IMR-90 (cell line): Measurements from ENCODE around the gene BTD. TPM values are rescaled to one million over a fixed set of nuclear protein-coding genes. Genes with fewer than 3 reads are reported as not detected.

Source experiments
- ATAC-seq: fragments of 200-7000 bp; cut with Tn5 transposase; 2 replicates; pipeline ENCODE4 v1.9.1; 2020; ENCODE audit warnings: low read depth, mild to moderate bottlenecking, moderate library complexity
- BruUV-seq: library from RNA; stranded (reverse); fragments of 400-500 nt; replicated peaks from 2 replicates; lab custom pipeline; 2021; lab: Mats Ljungman, UMichigan
- CTCF ChIA-PET: fragments of 300-600 bp; formaldehyde crosslinking; extraction: SDS; loops from one replicate; lab custom pipeline; 2021; ENCODE audit warnings: antibody characterized with exemption; lab: Yijun Ruan, JAX
- POLR2A ChIA-PET: fragments of 300-600 bp; sonication (Branson Sonifier 250); formaldehyde crosslinking; loops from one replicate; lab custom pipeline; 2022; ENCODE audit warnings: antibody characterized with exemption; ENCODE audit not compliant: unreplicated experiment; lab: Charles Lee
- DNase-seq: peaks from one replicate; pipeline ENCODE4 v3.0.0; 2013
- H2AFZ ChIP-seq: replicated peaks from 2 replicates; pipeline ENCODE3; 2013; ENCODE audit warnings: low read length, mild to moderate bottlenecking; ENCODE audit not compliant: poor library complexity
- H2AK5ac ChIP-seq: 2 replicates; pipeline ENCODE4 v1.6.1; 2013; ENCODE audit warnings: low read depth, low read length, inconsistent platforms
- H2AK9ac ChIP-seq: replicated peaks from 2 replicates; pipeline ENCODE3; 2013; ENCODE audit warnings: mild to moderate bottlenecking, low read depth, low read length, moderate library complexity; ENCODE audit not compliant: poor library complexity
- H2BK120ac ChIP-seq: 2 replicates; pipeline ENCODE4 v1.6.1; 2013; ENCODE audit warnings: low read depth, low read length, inconsistent platforms
- H2BK15ac ChIP-seq: 3 replicates; pipeline ENCODE4 v1.6.1; 2013; ENCODE audit warnings: low read depth, low read length, inconsistent platforms
- H2BK20ac ChIP-seq: 2 replicates; pipeline ENCODE4 v1.6.1; 2013; ENCODE audit warnings: low read depth, mild to moderate bottlenecking, inconsistent platforms, low read length, moderate library complexity
- H2BK5ac ChIP-seq: 2 replicates; pipeline ENCODE4 v1.6.1; 2013; ENCODE audit warnings: mild to moderate bottlenecking, low read depth, low read length, inconsistent platforms; ENCODE audit not compliant: poor library complexity, severe bottlenecking
- H3K14ac ChIP-seq: replicated peaks from 2 replicates; pipeline ENCODE4 v1.6.1; 2013; ENCODE audit warnings: low read depth, low read length, inconsistent platforms
- H3K18ac ChIP-seq: 2 replicates; pipeline ENCODE4 v1.6.1; 2013; ENCODE audit warnings: low read depth, low read length, control low read depth
- H3K23ac ChIP-seq: 2 replicates; pipeline ENCODE4 v1.6.1; 2013; ENCODE audit warnings: low read depth, low read length, inconsistent platforms
- H3K27ac ChIP-seq: 2 replicates; pipeline ENCODE4 v1.5.1; 2013; ENCODE audit warnings: mild to moderate bottlenecking, control low read depth, low read length; ENCODE audit not compliant: insufficient read depth
- H3K27me3 ChIP-seq: 2 replicates; pipeline ENCODE4 v1.6.1; 2013; ENCODE audit warnings: low read length; ENCODE audit not compliant: control insufficient read depth, insufficient read depth
- H3K36me3 ChIP-seq: 2 replicates; pipeline ENCODE4 v1.6.1; 2013; ENCODE audit warnings: low read length, mixed read lengths; ENCODE audit not compliant: control insufficient read depth, insufficient read depth
- H3K4ac ChIP-seq: 2 replicates; pipeline ENCODE4 v1.6.1; 2013; ENCODE audit warnings: low read depth, low read length, inconsistent platforms
- H3K4me1 ChIP-seq: 2 replicates; pipeline ENCODE4 v1.6.1; 2013; ENCODE audit warnings: low read length, mixed read lengths; ENCODE audit not compliant: control insufficient read depth, insufficient read depth
- H3K4me2 ChIP-seq: 2 replicates; pipeline ENCODE4 v1.6.1; 2013; ENCODE audit warnings: low read depth, mild to moderate bottlenecking, control low read depth, low read length, moderate library complexity
- H3K4me3 ChIP-seq: 2 replicates; pipeline ENCODE4 v1.5.1; 2013; ENCODE audit warnings: low read depth, mild to moderate bottlenecking, control low read depth, low read length, moderate library complexity; ENCODE audit not compliant: insufficient read depth
- H3K56ac ChIP-seq: 2 replicates; pipeline ENCODE4 v1.6.1; 2013; ENCODE audit warnings: low read length, inconsistent platforms; ENCODE audit not compliant: insufficient read depth; ENCODE audit errors: extremely low read depth
- H3K79me1 ChIP-seq, 2 experiments: 2 replicates each; pipeline ENCODE4 v1.6.1; 2013; ENCODE audit warnings: low read length in 2 of 2, inconsistent platforms in 1 of 2, low read depth in 1 of 2
- H3K9ac ChIP-seq: 2 replicates; pipeline ENCODE4 v1.6.1; 2013; ENCODE audit warnings: low read depth, low read length, control low read depth
- H3K9me1 ChIP-seq: 2 replicates; pipeline ENCODE4 v1.6.1; 2013; ENCODE audit warnings: low read length, inconsistent platforms; ENCODE audit not compliant: insufficient read depth
- H3K9me3 ChIP-seq: 2 replicates; pipeline ENCODE4 v1.6.1; 2013; ENCODE audit warnings: low read length; ENCODE audit not compliant: control insufficient read depth, insufficient read depth
- H4K20me1 ChIP-seq: 2 replicates; pipeline ENCODE4 v1.6.1; 2013; ENCODE audit warnings: low read length, inconsistent platforms; ENCODE audit not compliant: insufficient read depth
- H4K5ac ChIP-seq: 2 replicates; pipeline ENCODE4 v1.6.1; 2013; ENCODE audit warnings: mild to moderate bottlenecking, low read depth, low read length, control low read depth
- H4K8ac ChIP-seq, 2 experiments: 2 replicates each; pipeline ENCODE4 v1.6.1; 2013; ENCODE audit warnings: low read depth in 2 of 2, low read length in 2 of 2, control low read depth in 1 of 2, inconsistent platforms in 1 of 2
- H4K91ac ChIP-seq: 2 replicates; pipeline ENCODE4 v1.6.1; 2013; ENCODE audit warnings: low read depth, low read length, inconsistent platforms; ENCODE audit not compliant: insufficient read depth
- BHLHE40 ChIP-seq: fragments of 150-350 bp; IDR thresholded peaks from 2 replicates; pipeline ENCODE4 v1.6.1; 2016; ENCODE audit warnings: mild to moderate bottlenecking, low read depth, low read length
- CEBPB ChIP-seq: IDR thresholded peaks from 2 replicates; pipeline ENCODE4 v1.6.1; 2012; ENCODE audit warnings: low read depth, low read length, improper control_type of control experiment
- CHD1 ChIP-seq: IDR thresholded peaks from 2 replicates; pipeline ENCODE4 v1.6.1; 2012; ENCODE audit warnings: low read depth, low read length, improper control_type of control experiment
- CTCF ChIP-seq: conservative IDR thresholded peaks from 2 replicates; pipeline ENCODE4 v1.5.1; 2012; ENCODE audit warnings: mild to moderate bottlenecking, low read depth, low read length, improper control_type of control experiment
- ELK1 ChIP-seq: fragments of 150-350 bp; IDR thresholded peaks from 2 replicates; pipeline ENCODE4 v1.6.1; 2016; ENCODE audit warnings: low read depth, mild to moderate bottlenecking, low read length, moderate library complexity, borderline replicate concordance
- FOS ChIP-seq: fragments of 150-350 bp; IDR thresholded peaks from 2 replicates; pipeline ENCODE4 v1.6.1; 2016; ENCODE audit warnings: low read depth, low read length
- MAFK ChIP-seq: IDR thresholded peaks from 2 replicates; pipeline ENCODE4 v1.6.1; 2012; ENCODE audit warnings: low read depth, low read length, improper control_type of control experiment
- MAZ ChIP-seq: IDR thresholded peaks from 2 replicates; pipeline ENCODE4 v1.6.1; 2012; ENCODE audit warnings: low read depth, mild to moderate bottlenecking, low read length, improper control_type of control experiment, moderate library complexity, borderline replicate concordance
- MXI1 ChIP-seq: IDR thresholded peaks from 2 replicates; pipeline ENCODE4 v1.6.1; 2012; ENCODE audit warnings: low read depth, mild to moderate bottlenecking, low read length, moderate library complexity, borderline replicate concordance
- NFE2L2 ChIP-seq: fragments of 150-350 bp; IDR thresholded peaks from 2 replicates; pipeline ENCODE4 v1.6.1; 2016; ENCODE audit warnings: low read depth, mild to moderate bottlenecking, low read length
- POLR2A ChIP-seq: IDR thresholded peaks from 2 replicates; pipeline ENCODE4 v1.6.1; 2012; ENCODE audit warnings: mild to moderate bottlenecking, low read depth, low read length
- RAD21 ChIP-seq: IDR thresholded peaks from 2 replicates; pipeline ENCODE4 v1.6.1; 2012; ENCODE audit warnings: low read length, improper control_type of control experiment
- RCOR1 ChIP-seq: IDR thresholded peaks from 2 replicates; pipeline ENCODE4 v1.6.1; 2012; ENCODE audit warnings: mild to moderate bottlenecking, low read length, improper control_type of control experiment; ENCODE audit not compliant: insufficient replicate concordance
- RFX5 ChIP-seq: IDR thresholded peaks from 2 replicates; pipeline ENCODE4 v1.8.0; 2012; ENCODE audit warnings: low read depth, mild to moderate bottlenecking, low read length, moderate library complexity
- SMC3 ChIP-seq: fragments of 150-350 bp; IDR thresholded peaks from 2 replicates; pipeline ENCODE4 v1.6.1; 2016; ENCODE audit warnings: low read depth, mild to moderate bottlenecking, antibody characterized with exemption, low read length, moderate library complexity
- USF2 ChIP-seq: fragments of 150-350 bp; IDR thresholded peaks from 2 replicates; pipeline ENCODE4 v1.6.1; 2017; ENCODE audit warnings: mild to moderate bottlenecking, antibody characterized with exemption, low read length, low read depth
- WGBS, 2 experiments: methylation state at CpG; one replicate each; pipeline versions ENCODE4 v1.1.5 to v1.1.7; 2013; ENCODE audit warnings: missing lambda C conversion rate in 2 of 2; ENCODE audit not compliant: insufficient read length in 1 of 2; ENCODE audit errors: extremely low coverage in 2 of 2; 5-methylcytosine and 5-hydroxymethylcytosine counted together
- dilution Hi-C: fragments of 300-500 bp; cut with HindIII; formaldehyde crosslinking; loops from one replicate; pipeline ENCODE4 v1.14.3; 2018; ENCODE audit warnings: low sequenced_read_pairs; ENCODE audit not compliant: unreplicated experiment
- in situ Hi-C: fragments of 300-500 bp; cut with MboI; formaldehyde crosslinking; loops from 3 replicates; pipeline ENCODE4 v1.14.3; 2019; ENCODE audit warnings: low sequenced_read_pairs, inconsistent platforms, mixed read lengths
- intact Hi-C: fragments of 100-400 bp; cut with micrococcal nuclease; formaldehyde crosslinking; loops from 2 replicates; pipeline ENCODE4 v1.10.0; 2022
- polyA plus RNA-seq, 3 experiments: library from polyadenylated mRNA; depleted of rRNA; stranded (reverse); fragments of >200 nt; gene quantifications; 2 replicates each; pipeline ENCODE4 v1.2.3, GENCODE V29; 2012; ENCODE audit warnings: low replicate concordance in 1 of 3
- total RNA-seq: library from RNA; depleted of rRNA; stranded (reverse); fragments of >200 nt; gene quantifications from 2 replicates; pipeline ENCODE4 v1.2.3, GENCODE V29; 2012

Gene BTD
- total and polyA plus RNA-seq, 2 of the 4 experiments (the other 2 are of a cell fraction), result 14.8 to 21.1 TPM

GRCh38 chr3:15690748-15691147 is 89.2 kb downstream of the BTD start:
- H3K4me2 ChIP-seq, result no peak overlapping the region
- H4K5ac ChIP-seq, result no peak overlapping the region
- TF ChIP-seq POLR2A (no peak), RCOR1 (no peak), MAZ (no peak), RFX5 (no peak), BHLHE40 (no peak), USF2 (no peak), NFE2L2 (no peak), SMC3 (no peak), CTCF (no peak), CHD1 (no peak), RAD21 (no peak), CEBPB (no peak), FOS (no peak), MAFK (no peak), ELK1 (no peak), MXI1 (no peak)
- no peaks in the 10 kb centered on the region for H3K9me3 ChIP-seq
- peaks cover 37% of the 10 kb centered on the region for H3K36me3 ChIP-seq
- H3K4me3 ChIP-seq, result no peak overlapping the region
- DNase-seq (no peak), ATAC-seq (no peak)
- no CpG with 5 or more reads among the region's 5 CpGs for WGBS, 2 experiments
- H3K4me1 ChIP-seq, result no peaks in the 10 kb centered on the region; the same call in 1 of the 2 replicates
- no peak overlapping the region for H4K91ac ChIP-seq
- no peak overlapping the region for H2AK9ac ChIP-seq
- peaks cover 18 to 26% of the 10 kb centered on the region in 2 experiments for H3K79me1 ChIP-seq
- no peak overlapping the region for H3K23ac ChIP-seq
- CTCF ChIA-PET, result no interaction called here
- no peak overlapping the region for H2AFZ ChIP-seq
- H4K20me1 ChIP-seq, result no peaks in the 10 kb centered on the region
- no peak overlapping the region for H3K56ac ChIP-seq
- H3K27ac ChIP-seq, result no peak overlapping the region
- in situ Hi-C loops, result loop anchor here (25.0 kb wide), 1 partner anchor 453 kb away; no protein-coding TSS in a partner anchor
- no peak overlapping the region for H3K18ac ChIP-seq
- H2BK20ac ChIP-seq, result no peak overlapping the region
- no peaks in the 10 kb centered on the region for H3K27me3 ChIP-seq
- no peak overlapping the region for H3K4ac ChIP-seq
- POLR2A ChIA-PET, result no interaction called here
- H3K14ac ChIP-seq, result no peak overlapping the region
- intact Hi-C loops, result loop anchor here (10.0 kb wide), 1 partner anchor 436 kb away; no protein-coding TSS in a partner anchor
- no peak overlapping the region for H4K8ac ChIP-seq
- H2AK5ac ChIP-seq, result no peak overlapping the region
- H2BK15ac ChIP-seq, result no peak overlapping the region
- dilution Hi-C loops, result no loop called here
- no peak overlapping the region for H2BK5ac ChIP-seq
- H3K9me1 ChIP-seq, result peaks cover 2% of the 10 kb centered on the region; the same call in 1 of the 2 replicates
- no TSS peak for BruUV-seq
- no peak overlapping the region for H3K9ac ChIP-seq
- no peak overlapping the region for H2BK120ac ChIP-seq
